HG03520 (cell line): ENCODE results near the gene RHOU.
"Not testable (repeated sequence)": the region's sequence is repeated elsewhere in the genome, so short reads cannot be mapped to it uniquely, and the experiment has no call there.

Experiments used
- ATAC-seq: cut with Tn5 transposase; IDR thresholded peaks from one replicate; pipeline ENCODE4 v1.9.1; 2021; ENCODE audit warnings: mild to moderate bottlenecking, moderate library complexity; ENCODE audit not compliant: unreplicated experiment

RHOU gene

GRCh38 chr1:228734881-228735801, at the start of gene RHOU:
RHOU (plus strand) TSS chr1:228735479; CDS start chr1:228735743, 264 bp downstream.
- ATAC-seq, result peak; percentile 54

GRCh38 chr1:228687587-228687986, 47.7 kb upstream of the RHOU start:
- ATAC-seq, result no peak

- no peak for ATAC-seq
These were observed 46.0 kb upstream of the RHOU start for GRCh38 chr1:228689255-228689654.

GRCh38 chr1:228691211-228691610, 44.1 kb upstream of the RHOU start:
- no peak for ATAC-seq

- ATAC-seq, result no peak
These were observed 43.4 kb upstream of the RHOU start for GRCh38 chr1:228691926-228692325.

GRCh38 chr1:228694447-228694846, 40.8 kb upstream of the RHOU start:
- ATAC-seq, result not testable (repeated sequence)

GRCh38 chr1:228695015-228695955, 40.0 kb upstream of the RHOU start:
- ATAC-seq, result no peak

GRCh38 chr1:228697207-228698016, 37.9 kb upstream of the RHOU start:
- ATAC-seq, result no peak

GRCh38 chr1:228698017-228698329, 37.3 kb upstream of the RHOU start:
- ATAC-seq, result no peak

GRCh38 chr1:228702433-228702832, 32.8 kb upstream of the RHOU start:
- no peak for ATAC-seq

- ATAC-seq, result no peak
These were observed 29.0 kb upstream of the RHOU start for GRCh38 chr1:228706305-228706704.

- ATAC-seq, result no peak
These were observed 18.2 kb upstream of the RHOU start for GRCh38 chr1:228717081-228717480.

GRCh38 chr1:228721407-228721806, 13.9 kb upstream of the RHOU start:
- ATAC-seq, result no peak

GRCh38 chr1:228723287-228723686, 12.0 kb upstream of the RHOU start:
- ATAC-seq, result no peak

GRCh38 chr1:228723921-228724320, 11.4 kb upstream of the RHOU start:
- no peak for ATAC-seq

GRCh38 chr1:228725178-228725577, 10.1 kb upstream of the RHOU start:
- ATAC-seq, result no peak

GRCh38 chr1:228727681-228728171, 7.6 kb upstream of the RHOU start:
- ATAC-seq, result no peak

GRCh38 chr1:228732426-228732825, 2.9 kb upstream of the RHOU start:
- no peak for ATAC-seq

- ATAC-seq, result no peak
These were observed 1.7 kb upstream of the RHOU start for GRCh38 chr1:228733576-228733975.

GRCh38 chr1:228735871-228736586, 750 bp downstream of the RHOU start:
- ATAC-seq, result no peak
